ENCODE results near the gene LIN52. TPM values are rescaled to one million over a fixed set of nuclear protein-coding genes. Genes with fewer than 3 reads are reported as not detected.

The LIN52 gene
- total and polyA plus RNA-seq, 2 experiments from 2014 or later: 8.6 to 10.8 TPM

DNA sequence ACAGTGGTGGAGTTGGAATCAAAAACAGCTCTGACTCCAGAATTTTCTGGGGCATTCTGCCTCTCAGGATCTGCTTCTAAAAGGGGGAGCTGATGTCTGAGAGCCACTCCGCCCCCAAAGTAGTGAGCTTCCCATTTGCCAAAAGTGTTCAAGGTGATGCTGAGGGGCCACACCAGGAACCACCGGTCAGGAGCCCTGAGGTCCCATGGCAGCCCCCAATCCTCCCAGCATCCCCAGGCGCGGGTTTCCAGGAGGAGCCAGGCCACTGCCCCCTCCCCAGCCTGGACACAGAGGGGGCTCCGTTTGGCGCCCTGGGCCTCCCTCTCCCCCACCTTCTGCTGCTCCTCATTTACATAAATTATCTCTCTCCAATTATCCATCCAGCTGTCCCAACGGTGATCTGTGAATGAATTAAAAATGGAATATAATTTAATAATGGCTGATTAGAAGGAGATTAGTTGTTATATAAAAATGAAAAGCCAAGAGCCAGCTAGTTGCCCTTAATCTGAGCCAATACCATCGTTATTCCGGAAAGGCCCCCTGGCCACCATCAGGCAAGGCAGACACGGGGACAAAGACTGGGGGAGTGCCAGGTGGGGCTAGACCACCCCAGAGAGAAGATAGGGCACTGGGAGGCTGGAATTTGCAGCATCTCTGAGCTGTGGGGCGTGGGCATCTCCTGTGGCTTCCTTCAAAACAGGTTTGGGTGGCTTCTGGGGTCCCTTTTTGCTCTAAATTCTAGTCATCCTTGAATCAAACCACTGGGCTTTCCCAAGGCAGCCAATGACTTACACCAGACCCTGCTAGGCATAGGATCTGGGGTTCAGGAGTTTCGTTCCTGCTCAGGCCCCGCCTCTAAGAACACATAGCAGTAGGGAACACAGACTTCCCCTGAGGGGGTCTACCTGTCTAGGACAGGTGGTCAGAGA is 134.8 kb downstream of the LIN52 start (continued):
- TF ChIP-seq, protein P1, sequence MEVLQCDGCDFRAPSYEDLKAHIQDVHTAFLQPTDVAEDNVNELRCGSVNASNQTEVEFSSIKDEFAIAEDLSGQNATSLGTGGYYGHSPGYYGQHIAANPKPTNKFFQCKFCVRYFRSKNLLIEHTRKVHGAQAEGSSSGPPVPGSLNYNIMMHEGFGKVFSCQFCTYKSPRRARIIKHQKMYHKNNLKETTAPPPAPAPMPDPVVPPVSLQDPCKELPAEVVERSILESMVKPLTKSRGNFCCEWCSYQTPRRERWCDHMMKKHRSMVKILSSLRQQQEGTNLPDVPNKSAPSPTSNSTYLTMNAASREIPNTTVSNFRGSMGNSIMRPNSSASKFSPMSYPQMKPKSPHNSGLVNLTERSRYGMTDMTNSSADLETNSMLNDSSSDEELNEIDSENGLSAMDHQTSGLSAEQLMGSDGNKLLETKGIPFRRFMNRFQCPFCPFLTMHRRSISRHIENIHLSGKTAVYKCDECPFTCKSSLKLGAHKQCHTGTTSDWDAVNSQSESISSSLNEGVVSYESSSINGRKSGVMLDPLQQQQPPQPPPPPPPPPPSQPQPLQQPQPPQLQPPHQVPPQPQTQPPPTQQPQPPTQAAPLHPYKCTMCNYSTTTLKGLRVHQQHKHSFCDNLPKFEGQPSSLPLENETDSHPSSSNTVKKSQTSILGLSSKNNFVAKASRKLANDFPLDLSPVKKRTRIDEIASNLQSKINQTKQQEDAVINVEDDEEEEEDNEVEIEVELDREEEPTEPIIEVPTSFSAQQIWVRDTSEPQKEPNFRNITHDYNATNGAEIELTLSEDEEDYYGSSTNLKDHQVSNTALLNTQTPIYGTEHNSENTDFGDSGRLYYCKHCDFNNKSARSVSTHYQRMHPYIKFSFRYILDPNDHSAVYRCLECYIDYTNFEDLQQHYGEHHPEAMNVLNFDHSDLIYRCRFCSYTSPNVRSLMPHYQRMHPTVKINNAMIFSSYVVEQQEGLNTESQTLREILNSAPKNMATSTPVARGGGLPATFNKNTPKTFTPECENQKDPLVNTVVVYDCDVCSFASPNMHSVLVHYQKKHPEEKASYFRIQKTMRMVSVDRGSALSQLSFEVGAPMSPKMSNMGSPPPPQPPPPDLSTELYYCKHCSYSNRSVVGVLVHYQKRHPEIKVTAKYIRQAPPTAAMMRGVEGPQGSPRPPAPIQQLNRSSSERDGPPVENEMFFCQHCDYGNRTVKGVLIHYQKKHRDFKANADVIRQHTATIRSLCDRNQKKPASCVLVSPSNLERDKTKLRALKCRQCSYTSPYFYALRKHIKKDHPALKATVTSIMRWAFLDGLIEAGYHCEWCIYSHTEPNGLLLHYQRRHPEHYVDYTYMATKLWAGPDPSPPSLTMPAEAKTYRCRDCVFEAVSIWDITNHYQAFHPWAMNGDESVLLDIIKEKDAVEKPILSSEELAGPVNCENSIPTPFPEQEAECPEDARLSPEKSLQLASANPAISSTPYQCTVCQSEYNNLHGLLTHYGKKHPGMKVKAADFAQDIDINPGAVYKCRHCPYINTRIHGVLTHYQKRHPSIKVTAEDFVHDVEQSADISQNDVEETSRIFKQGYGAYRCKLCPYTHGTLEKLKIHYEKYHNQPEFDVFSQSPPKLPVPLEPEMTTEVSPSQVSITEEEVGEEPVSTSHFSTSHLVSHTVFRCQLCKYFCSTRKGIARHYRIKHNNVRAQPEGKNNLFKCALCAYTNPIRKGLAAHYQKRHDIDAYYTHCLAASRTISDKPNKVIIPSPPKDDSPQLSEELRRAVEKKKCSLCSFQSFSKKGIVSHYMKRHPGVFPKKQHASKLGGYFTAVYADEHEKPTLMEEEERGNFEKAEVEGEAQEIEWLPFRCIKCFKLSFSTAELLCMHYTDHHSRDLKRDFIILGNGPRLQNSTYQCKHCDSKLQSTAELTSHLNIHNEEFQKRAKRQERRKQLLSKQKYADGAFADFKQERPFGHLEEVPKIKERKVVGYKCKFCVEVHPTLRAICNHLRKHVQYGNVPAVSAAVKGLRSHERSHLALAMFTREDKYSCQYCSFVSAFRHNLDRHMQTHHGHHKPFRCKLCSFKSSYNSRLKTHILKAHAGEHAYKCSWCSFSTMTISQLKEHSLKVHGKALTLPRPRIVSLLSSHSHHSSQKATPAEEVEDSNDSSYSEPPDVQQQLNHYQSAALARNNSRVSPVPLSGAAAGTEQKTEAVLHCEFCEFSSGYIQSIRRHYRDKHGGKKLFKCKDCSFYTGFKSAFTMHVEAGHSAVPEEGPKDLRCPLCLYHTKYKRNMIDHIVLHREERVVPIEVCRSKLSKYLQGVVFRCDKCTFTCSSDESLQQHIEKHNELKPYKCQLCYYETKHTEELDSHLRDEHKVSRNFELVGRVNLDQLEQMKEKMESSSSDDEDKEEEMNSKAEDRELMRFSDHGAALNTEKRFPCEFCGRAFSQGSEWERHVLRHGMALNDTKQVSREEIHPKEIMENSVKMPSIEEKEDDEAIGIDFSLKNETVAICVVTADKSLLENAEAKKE (CRISPR knock-in tag; IDR thresholded peaks at IDR 0.05): no peak
- no peak for TF ChIP-seq NANOG (IDR thresholded peaks at IDR 0.05; ENCODE audit: borderline replicate concordance)
- TF ChIP-seq, protein P2, sequence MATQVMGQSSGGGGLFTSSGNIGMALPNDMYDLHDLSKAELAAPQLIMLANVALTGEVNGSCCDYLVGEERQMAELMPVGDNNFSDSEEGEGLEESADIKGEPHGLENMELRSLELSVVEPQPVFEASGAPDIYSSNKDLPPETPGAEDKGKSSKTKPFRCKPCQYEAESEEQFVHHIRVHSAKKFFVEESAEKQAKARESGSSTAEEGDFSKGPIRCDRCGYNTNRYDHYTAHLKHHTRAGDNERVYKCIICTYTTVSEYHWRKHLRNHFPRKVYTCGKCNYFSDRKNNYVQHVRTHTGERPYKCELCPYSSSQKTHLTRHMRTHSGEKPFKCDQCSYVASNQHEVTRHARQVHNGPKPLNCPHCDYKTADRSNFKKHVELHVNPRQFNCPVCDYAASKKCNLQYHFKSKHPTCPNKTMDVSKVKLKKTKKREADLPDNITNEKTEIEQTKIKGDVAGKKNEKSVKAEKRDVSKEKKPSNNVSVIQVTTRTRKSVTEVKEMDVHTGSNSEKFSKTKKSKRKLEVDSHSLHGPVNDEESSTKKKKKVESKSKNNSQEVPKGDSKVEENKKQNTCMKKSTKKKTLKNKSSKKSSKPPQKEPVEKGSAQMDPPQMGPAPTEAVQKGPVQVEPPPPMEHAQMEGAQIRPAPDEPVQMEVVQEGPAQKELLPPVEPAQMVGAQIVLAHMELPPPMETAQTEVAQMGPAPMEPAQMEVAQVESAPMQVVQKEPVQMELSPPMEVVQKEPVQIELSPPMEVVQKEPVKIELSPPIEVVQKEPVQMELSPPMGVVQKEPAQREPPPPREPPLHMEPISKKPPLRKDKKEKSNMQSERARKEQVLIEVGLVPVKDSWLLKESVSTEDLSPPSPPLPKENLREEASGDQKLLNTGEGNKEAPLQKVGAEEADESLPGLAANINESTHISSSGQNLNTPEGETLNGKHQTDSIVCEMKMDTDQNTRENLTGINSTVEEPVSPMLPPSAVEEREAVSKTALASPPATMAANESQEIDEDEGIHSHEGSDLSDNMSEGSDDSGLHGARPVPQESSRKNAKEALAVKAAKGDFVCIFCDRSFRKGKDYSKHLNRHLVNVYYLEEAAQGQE (IDR thresholded peaks at IDR 0.05; ENCODE audit: unreplicated experiment): no peak
- no peak for TF ChIP-seq JUNB (IDR thresholded peaks at IDR 0.05; ENCODE audit: unreplicated experiment)
- TF ChIP-seq, protein P3, sequence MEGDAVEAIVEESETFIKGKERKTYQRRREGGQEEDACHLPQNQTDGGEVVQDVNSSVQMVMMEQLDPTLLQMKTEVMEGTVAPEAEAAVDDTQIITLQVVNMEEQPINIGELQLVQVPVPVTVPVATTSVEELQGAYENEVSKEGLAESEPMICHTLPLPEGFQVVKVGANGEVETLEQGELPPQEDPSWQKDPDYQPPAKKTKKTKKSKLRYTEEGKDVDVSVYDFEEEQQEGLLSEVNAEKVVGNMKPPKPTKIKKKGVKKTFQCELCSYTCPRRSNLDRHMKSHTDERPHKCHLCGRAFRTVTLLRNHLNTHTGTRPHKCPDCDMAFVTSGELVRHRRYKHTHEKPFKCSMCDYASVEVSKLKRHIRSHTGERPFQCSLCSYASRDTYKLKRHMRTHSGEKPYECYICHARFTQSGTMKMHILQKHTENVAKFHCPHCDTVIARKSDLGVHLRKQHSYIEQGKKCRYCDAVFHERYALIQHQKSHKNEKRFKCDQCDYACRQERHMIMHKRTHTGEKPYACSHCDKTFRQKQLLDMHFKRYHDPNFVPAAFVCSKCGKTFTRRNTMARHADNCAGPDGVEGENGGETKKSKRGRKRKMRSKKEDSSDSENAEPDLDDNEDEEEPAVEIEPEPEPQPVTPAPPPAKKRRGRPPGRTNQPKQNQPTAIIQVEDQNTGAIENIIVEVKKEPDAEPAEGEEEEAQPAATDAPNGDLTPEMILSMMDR (conservative IDR thresholded peaks at IDR 0.05; ENCODE audit: low read depth in 2 of 2): no peak
- no peak for TF ChIP-seq EZH2phosphoT487 (IDR thresholded peaks at IDR 0.05; ENCODE audit: unreplicated experiment)
- no peak for TF ChIP-seq POLR2AphosphoS5 (IDR thresholded peaks at IDR 0.05; ENCODE audit: low read depth)
- no peak for TF ChIP-seq ZNF114 (CRISPR knock-in tag; IDR thresholded peaks at IDR 0.05)
- TF ChIP-seq, protein P4, sequence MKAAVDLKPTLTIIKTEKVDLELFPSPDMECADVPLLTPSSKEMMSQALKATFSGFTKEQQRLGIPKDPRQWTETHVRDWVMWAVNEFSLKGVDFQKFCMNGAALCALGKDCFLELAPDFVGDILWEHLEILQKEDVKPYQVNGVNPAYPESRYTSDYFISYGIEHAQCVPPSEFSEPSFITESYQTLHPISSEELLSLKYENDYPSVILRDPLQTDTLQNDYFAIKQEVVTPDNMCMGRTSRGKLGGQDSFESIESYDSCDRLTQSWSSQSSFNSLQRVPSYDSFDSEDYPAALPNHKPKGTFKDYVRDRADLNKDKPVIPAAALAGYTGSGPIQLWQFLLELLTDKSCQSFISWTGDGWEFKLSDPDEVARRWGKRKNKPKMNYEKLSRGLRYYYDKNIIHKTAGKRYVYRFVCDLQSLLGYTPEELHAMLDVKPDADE (IDR thresholded peaks at IDR 0.05): no peak
- no peak for TF ChIP-seq ZNF331 (CRISPR knock-in tag; IDR thresholded peaks at IDR 0.05; ENCODE audit: low read depth)
- no peak for TF ChIP-seq EZH2 (IDR thresholded peaks at IDR 0.05; ENCODE audit: low read depth, unreplicated experiment)

Measured in GM23338 (cell line).